ENCODE measurements around the gene PHF21A. TPM values are rescaled to one million over a fixed set of nuclear protein-coding genes. Genes with fewer than 3 reads are reported as not detected.

Gene PHF21A
- total and polyA plus RNA-seq, 2 of the 8 experiments (the other 6 are each of a cell fraction or from before 2014, with no cell fraction given): 17.6 to 40.3 TPM

DNA sequence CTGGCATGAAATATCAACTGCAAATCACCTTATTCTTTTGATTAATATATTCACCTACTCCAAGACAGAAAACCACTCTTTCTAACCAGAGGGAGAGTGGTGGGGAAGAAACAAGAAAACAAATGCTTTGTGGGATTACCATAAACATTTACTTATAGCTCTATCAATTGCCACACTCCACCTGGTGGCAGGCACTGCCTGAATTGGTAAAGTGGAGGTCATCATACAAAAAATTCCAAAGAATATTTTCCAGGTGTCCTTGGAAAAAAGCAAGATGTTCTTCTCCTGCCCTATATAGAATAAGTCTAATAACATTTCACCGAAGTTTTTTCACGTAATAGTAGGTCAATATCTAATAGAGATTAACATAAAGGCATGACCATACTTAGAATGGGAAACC is 45.3 kb downstream of the PHF21A start:
- H4K5ac ChIP-seq (ENCODE audit: insufficient read length, low read depth, low read length): no peak overlapping the region
- no peak overlapping the region for H3K4ac ChIP-seq (replicated peaks; ENCODE audit: insufficient read length, low read depth, low read length)
- no peak overlapping the region for H4K91ac ChIP-seq (replicated peaks; ENCODE audit: insufficient read length, low read length)
- no peak overlapping the region for H2BK120ac ChIP-seq (replicated peaks; ENCODE audit: low read depth, low read length)
- 85% methylated on average over 2 of the region's 2 CpGs; no CpG with 5 or more reads in 1 of the 2 experiments for WGBS, 2 experiments (ENCODE audit: extremely low coverage in 1 of 2, insufficient coverage in 1 of 2, insufficient read length in 1 of 2, insufficient replicate concordance in 2 of 2, low coverage in 1 of 2, low lambda C conversion rate in 2 of 2, missing lambda C conversion rate in 1 of 2)
- no peak overlapping the region for H2BK20ac ChIP-seq (ENCODE audit: low read length)
- no peaks in the 10 kb centered on the region for H3K9me3 ChIP-seq (ENCODE audit: insufficient read depth in 2 of 2, low read depth in 1 of 2, low read length in 1 of 2)
- no peak overlapping the region for H3K14ac ChIP-seq (ENCODE audit: insufficient read length)
- no peaks in the 10 kb centered on the region for H3K79me2 ChIP-seq (ENCODE audit: control insufficient read depth in 1 of 2, insufficient read depth in 2 of 2, low read length in 2 of 2)
- H2BK15ac ChIP-seq (ENCODE audit: low read length): no peak overlapping the region
- CTCF ChIA-PET (ENCODE audit: partially characterized antibody): interaction anchor here (1.0 to 2.4 kb wide), 14 partner anchors 9 to 92 kb away, joined by 3 to 13 read pairs (median 4); no protein-coding TSS in a partner anchor
- peaks cover 3% of the 10 kb centered on the region; the same call in 1 of the 2 replicates for H3K23me2 ChIP-seq (ENCODE audit: low read depth, low read length)
- H3K56ac ChIP-seq (replicated peaks; ENCODE audit: insufficient read length, low read depth, low read length): no peak overlapping the region
- DNase-seq (ENCODE audit: low read depth in 1 of 2, low spot score in 2 of 2) (no peak), FAIRE-seq (no peak)
- TF ChIP-seq RNF2 (IDR thresholded peaks at IDR 0.05; ENCODE audit: borderline replicate concordance, low read depth, low read length, missing control alignments, poor library complexity, severe bottlenecking) (no peak), TAF7 (optimal IDR thresholded peaks at IDR 0.05; ENCODE audit: borderline replicate concordance, low read depth, low read length) (no peak), RBBP5 (IDR thresholded peaks at IDR 0.05; ENCODE audit: borderline replicate concordance, low read depth, low read length) (no peak), EGR1 (IDR thresholded peaks at IDR 0.05; ENCODE audit: borderline replicate concordance, low read depth, low read length) (no peak), SIRT6 (IDR thresholded peaks at IDR 0.05; ENCODE audit: low read length) (no peak), RAD21 (IDR thresholded peaks at IDR 0.05 in 1 of 2, conservative IDR thresholded peaks at IDR 0.05 in 1 of 2; ENCODE audit: low read depth in 2 of 2, low read length in 2 of 2) (peak; percentile 22 to 43; a peak in 2 of 4 replicates), PHF8 (conservative IDR thresholded peaks at IDR 0.05; ENCODE audit: low read depth, low read length) (no peak)
- TF ChIP-seq, protein P1, sequence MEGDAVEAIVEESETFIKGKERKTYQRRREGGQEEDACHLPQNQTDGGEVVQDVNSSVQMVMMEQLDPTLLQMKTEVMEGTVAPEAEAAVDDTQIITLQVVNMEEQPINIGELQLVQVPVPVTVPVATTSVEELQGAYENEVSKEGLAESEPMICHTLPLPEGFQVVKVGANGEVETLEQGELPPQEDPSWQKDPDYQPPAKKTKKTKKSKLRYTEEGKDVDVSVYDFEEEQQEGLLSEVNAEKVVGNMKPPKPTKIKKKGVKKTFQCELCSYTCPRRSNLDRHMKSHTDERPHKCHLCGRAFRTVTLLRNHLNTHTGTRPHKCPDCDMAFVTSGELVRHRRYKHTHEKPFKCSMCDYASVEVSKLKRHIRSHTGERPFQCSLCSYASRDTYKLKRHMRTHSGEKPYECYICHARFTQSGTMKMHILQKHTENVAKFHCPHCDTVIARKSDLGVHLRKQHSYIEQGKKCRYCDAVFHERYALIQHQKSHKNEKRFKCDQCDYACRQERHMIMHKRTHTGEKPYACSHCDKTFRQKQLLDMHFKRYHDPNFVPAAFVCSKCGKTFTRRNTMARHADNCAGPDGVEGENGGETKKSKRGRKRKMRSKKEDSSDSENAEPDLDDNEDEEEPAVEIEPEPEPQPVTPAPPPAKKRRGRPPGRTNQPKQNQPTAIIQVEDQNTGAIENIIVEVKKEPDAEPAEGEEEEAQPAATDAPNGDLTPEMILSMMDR (IDR thresholded peaks at IDR 0.05; ENCODE audit: control extremely low read depth in 1 of 3, insufficient read depth in 1 of 3, low read depth in 1 of 3, low read length in 3 of 3): peak in 2 of 3 experiments; percentile 19 to 25; a peak in 2 of 4 replicates
- TF ChIP-seq, protein P2, sequence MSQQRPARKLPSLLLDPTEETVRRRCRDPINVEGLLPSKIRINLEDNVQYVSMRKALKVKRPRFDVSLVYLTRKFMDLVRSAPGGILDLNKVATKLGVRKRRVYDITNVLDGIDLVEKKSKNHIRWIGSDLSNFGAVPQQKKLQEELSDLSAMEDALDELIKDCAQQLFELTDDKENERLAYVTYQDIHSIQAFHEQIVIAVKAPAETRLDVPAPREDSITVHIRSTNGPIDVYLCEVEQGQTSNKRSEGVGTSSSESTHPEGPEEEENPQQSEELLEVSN (IDR thresholded peaks at IDR 0.05): no peak
- H3K4me1 ChIP-seq (replicated peaks in 1 of 4; ENCODE audit: control insufficient read depth in 3 of 4, insufficient read depth in 4 of 4, low read length in 3 of 4): 0 out of 7 replicates have a peak, but pooled peaks cover 0 to 3% (median 0%) of the 10 kb centered on the region in 4 experiments
- POLR2A ChIA-PET (ENCODE audit: partially characterized antibody): interaction anchor here (1.2 kb wide), 1 partner anchor 12 kb away, joined by 4 read pairs; no protein-coding TSS in a partner anchor
- H3K4me3 ChIP-seq (ENCODE audit: extremely low read depth in 1 of 4, insufficient read depth in 2 of 4, low read depth in 3 of 4, low read length in 4 of 4): no peak overlapping the region
- H3K18ac ChIP-seq (ENCODE audit: extremely low read depth, low read length): no peak overlapping the region
- H2AK5ac ChIP-seq (ENCODE audit: low read depth, low read length): no peak overlapping the region
- no peak overlapping the region for H3K27ac ChIP-seq (ENCODE audit: low read depth, low read length)
- no peak overlapping the region for H3K23ac ChIP-seq (ENCODE audit: insufficient read length)
- H2BK12ac ChIP-seq (ENCODE audit: low read depth, low read length): no peak overlapping the region
- H3K36me3 ChIP-seq (ENCODE audit: control insufficient read depth in 2 of 4, insufficient read depth in 4 of 4, low read length in 3 of 4): peaks cover 0 to 3% (median under 1%) of the 10 kb centered on the region in 4 experiments; a peak in 3 of 8 replicates
- no peak overlapping the region for H2BK5ac ChIP-seq (ENCODE audit: low read depth, low read length)
- H4K8ac ChIP-seq (ENCODE audit: extremely low read depth, insufficient read depth, low read length): no peak overlapping the region
- H3K79me1 ChIP-seq (ENCODE audit: low read depth, low read length): no peaks in the 10 kb centered on the region
- peaks cover 0 to 1% of the 10 kb centered on the region in 2 experiments for H4K20me1 ChIP-seq (replicated peaks in 1 of 2; ENCODE audit: control insufficient read depth in 1 of 2, insufficient read depth in 2 of 2, low read length in 2 of 2)
- H3K9ac ChIP-seq (replicated peaks in 1 of 4; ENCODE audit: extremely low read depth in 1 of 4, low read depth in 3 of 4, low read length in 3 of 4): no peak overlapping the region
- no peak overlapping the region for H3K4me2 ChIP-seq (ENCODE audit: insufficient read depth in 1 of 2, low read depth in 2 of 2, low read length in 2 of 2)
- no peaks in the 10 kb centered on the region for H3K27me3 ChIP-seq (replicated peaks in 1 of 4; ENCODE audit: control insufficient read depth in 3 of 4, extremely low read depth in 1 of 4, insufficient read depth in 3 of 4, low read length in 3 of 4)
- H2AFZ ChIP-seq (ENCODE audit: low read length): no peak overlapping the region
